Tibial nerve (tissue), 4 donors: ENCODE data around the gene NTNG2. TPM values are rescaled to one million over a fixed set of nuclear protein-coding genes. Genes with fewer than 3 reads are reported as not detected.

ENCODE experiments used
- DNase-seq, 2 donors: peaks; one replicate each; pipeline ENCODE4 v3.0.0-alpha.2; 2019; ENCODE audit warnings: low spot score in 2 of 2
- H3K27ac ChIP-seq, 4 donors: fragments of 200-600 bp; sonication (generic) in 3 of 4; one replicate each; pipeline ENCODE4 v1.5.1; 2017 to 2019; ENCODE audit warnings: mild to moderate bottlenecking in 1 of 4
- H3K27me3 ChIP-seq, 2 donors: fragments of 200-600 bp; sonication (generic) in 1 of 2; one replicate each; pipeline versions ENCODE4 v1.5.1 to v1.6.0; 2017 to 2019
- H3K36me3 ChIP-seq, 3 donors: fragments of 200-600 bp; sonication (generic); one replicate each; pipeline ENCODE4 v1.5.1; 2018 to 2019
- H3K4me1 ChIP-seq, 4 donors: fragments of 200-600 bp; sonication (generic) in 3 of 4; one replicate each; pipeline ENCODE4 v1.5.1; 2017 to 2019
- H3K4me3 ChIP-seq, 4 donors: fragments of 200-600 bp; sonication (generic) in 3 of 4; one replicate each; pipeline ENCODE4 v1.5.1; 2017 to 2019; ENCODE audit warnings: mild to moderate bottlenecking in 1 of 4, moderate library complexity in 1 of 4
- H3K9me3 ChIP-seq, 4 donors: fragments of 200-600 bp; sonication (generic) in 3 of 4; one replicate each; pipeline ENCODE4 v1.5.1; 2017 to 2019
- CTCF ChIP-seq, 5 experiments: fragments of 200-600 bp in 3 of 5; fragments of 450-650 bp in 2 of 5; sonication (generic) in 3 of 5; IDR thresholded peaks; one replicate each; pipeline ENCODE4 v1.5.1; 2016 to 2019; ENCODE audit warnings: antibody characterized with exemption in 5 of 5, mild to moderate bottlenecking in 3 of 5, moderate library complexity in 2 of 5
- EP300 ChIP-seq, 2 donors: sonication (generic); formaldehyde crosslinking; IDR thresholded peaks; one replicate each; pipeline ENCODE4 v1.6.1; 2017; ENCODE audit warnings: antibody characterized with exemption in 2 of 2, mild to moderate bottlenecking in 1 of 2
- POLR2A ChIP-seq, 2 donors: fragments of 450-650 bp; IDR thresholded peaks; one replicate each; pipeline ENCODE4 v1.6.1; 2017; ENCODE audit warnings: antibody characterized with exemption in 2 of 2, mild to moderate bottlenecking in 2 of 2, moderate library complexity in 2 of 2
- WGBS, 2 donors: methylation state at CpG; one replicate each; pipeline ENCODE4 v1.1.5; 2018; 5-methylcytosine and 5-hydroxymethylcytosine counted together
- total RNA-seq, 4 donors: library from RNA; depleted of rRNA; stranded (reverse); fragments of >200 nt; gene quantifications; one replicate each; pipeline ENCODE4 v1.1.0, GENCODE V29; 2016

NTNG2 gene
- total RNA-seq, 4 donors from 2014 or later, result 0.63 to 21.4 (median 1.0) TPM

- Histone ChIP-seq H3K4me1 (peaks cover 0 to 44% (median 23%) of the 10 kb centered on the region in 4 donors), H3K27me3 (peaks cover 0 to 93% of the 10 kb centered on the region in 2 donors), H3K9me3 (no peaks in the 10 kb centered on the region), H3K36me3 (no peaks in the 10 kb centered on the region), H3K27ac (no peak overlapping the region), H3K4me3 (peak overlapping the region in 1 of 4 donors; percentile 75)
- 9 to 11% methylated on average over 42 to 45 of the region's 45 CpGs for WGBS, 2 donors
- TF ChIP-seq EP300 (IDR thresholded peaks at IDR 0.05), result no peak
- TF ChIP-seq CTCF (IDR thresholded peaks at IDR 0.05), result no peak
- no peak for TF ChIP-seq POLR2A (IDR thresholded peaks at IDR 0.05)
- no peak for DNase-seq
Observed at GRCh38 chr9:132163876-132164603, 2.2 kb downstream of the NTNG2 start.

- peak in 1 of 2 donors; percentile 66 for DNase-seq
- TF ChIP-seq POLR2A (IDR thresholded peaks at IDR 0.05) (no peak), CTCF (IDR thresholded peaks at IDR 0.05) (no peak), EP300 (IDR thresholded peaks at IDR 0.05) (peak in 1 of 2 donors; percentile 39)
- Histone ChIP-seq H3K27ac (no peak overlapping the region), H3K36me3 (no peaks in the 10 kb centered on the region), H3K27me3 (peaks cover 0 to 93% of the 10 kb centered on the region in 2 donors), H3K4me1 (peaks cover 0 to 44% (median 23%) of the 10 kb centered on the region in 4 donors), H3K4me3 (no peak overlapping the region), H3K9me3 (no peaks in the 10 kb centered on the region)
- WGBS, 2 donors, result 9 to 25% methylated on average over 15 to 16 of the region's 16 CpGs
Observed at GRCh38 chr9:132164604-132165362, 2.9 kb downstream of the NTNG2 start.

GRCh38 chr9:132166599-132166998 is 4.7 kb downstream of the NTNG2 start:
- TF ChIP-seq POLR2A (IDR thresholded peaks at IDR 0.05), result no peak
- TF ChIP-seq CTCF (IDR thresholded peaks at IDR 0.05), result no peak
- TF ChIP-seq EP300 (IDR thresholded peaks at IDR 0.05), result no peak
- H3K4me3 ChIP-seq, result no peak overlapping the region
- H3K4me1 ChIP-seq, result peaks cover 0 to 32% (median 21%) of the 10 kb centered on the region in 4 donors
- 39 to 61% methylated on average over 13 to 19 of the region's 19 CpGs for WGBS, 2 donors
- no peak overlapping the region for H3K27ac ChIP-seq
- H3K9me3 ChIP-seq, result no peaks in the 10 kb centered on the region
- no peaks in the 10 kb centered on the region for H3K36me3 ChIP-seq
- no peak for DNase-seq
- peaks cover 0 to 93% of the 10 kb centered on the region in 2 donors for H3K27me3 ChIP-seq

- Histone ChIP-seq H3K36me3 (no peaks in the 10 kb centered on the region), H3K4me3 (no peak overlapping the region), H3K27me3 (peaks cover 0 to 96% of the 10 kb centered on the region in 2 donors), H3K4me1 (peaks cover 0 to 32% (median 21%) of the 10 kb centered on the region in 4 donors), H3K27ac (no peak overlapping the region), H3K9me3 (no peaks in the 10 kb centered on the region)
- TF ChIP-seq CTCF (IDR thresholded peaks at IDR 0.05) (no peak), POLR2A (IDR thresholded peaks at IDR 0.05) (no peak), EP300 (IDR thresholded peaks at IDR 0.05) (no peak)
- DNase-seq, result no peak
- WGBS, 2 donors, result 46% methylated on average over 5 to 7 of the region's 7 CpGs
Observed at GRCh38 chr9:132167192-132167591, 5.3 kb downstream of the NTNG2 start.

- Histone ChIP-seq H3K9me3 (no peaks in the 10 kb centered on the region), H3K4me3 (no peak overlapping the region), H3K36me3 (no peaks in the 10 kb centered on the region), H3K27me3 (peaks cover 0 to 85% of the 10 kb centered on the region in 2 donors), H3K27ac (no peak overlapping the region), H3K4me1 (peaks cover 0 to 22% (median 12%) of the 10 kb centered on the region in 4 donors)
- DNase-seq, result no peak
- TF ChIP-seq POLR2A (IDR thresholded peaks at IDR 0.05) (no peak), CTCF (IDR thresholded peaks at IDR 0.05) (no peak), EP300 (IDR thresholded peaks at IDR 0.05) (no peak)
- 47 to 51% methylated on average over 7 to 8 of the region's 8 CpGs for WGBS, 2 donors
Observed at GRCh38 chr9:132168347-132168746, 6.5 kb downstream of the NTNG2 start.
